WERI-Rb-1 (cell line): ENCODE measurements around the gene CCR4.

ENCODE experiments used
- DNase-seq: peaks from one replicate; pipeline ENCODE4 v3.0.0-alpha.2; 2020
- H3K27ac ChIP-seq: fragments of 250-450 bp; sonication (Bioruptor Pico); 2 replicates; pipeline ENCODE4 v1.5.1; 2020; ENCODE audit warnings: mild to moderate bottlenecking, moderate library complexity
- H3K27me3 ChIP-seq: fragments of 250-450 bp; sonication (Bioruptor Pico); 2 replicates; pipeline ENCODE4 v1.5.1; 2021; ENCODE audit warnings: mild to moderate bottlenecking, low read depth, moderate library complexity; ENCODE audit not compliant: insufficient read depth, severe bottlenecking
- H3K36me3 ChIP-seq: fragments of 250-450 bp; sonication (Bioruptor Pico); 2 replicates; pipeline ENCODE4 v1.5.1; 2020; ENCODE audit warnings: mild to moderate bottlenecking, moderate library complexity
- H3K4me3 ChIP-seq: 2 replicates; pipeline ENCODE4 v1.5.1; 2011; ENCODE audit warnings: low read depth, mild to moderate bottlenecking, control low read depth, low read length
- H3K9me3 ChIP-seq: fragments of 250-450 bp; sonication (Bioruptor Pico); 2 replicates; pipeline ENCODE4 v1.5.1; 2021; ENCODE audit warnings: mild to moderate bottlenecking, moderate library complexity; ENCODE audit not compliant: severe bottlenecking
- TF ChIP-seq, protein P1 (sequence below): IDR thresholded peaks from 2 replicates; pipeline ENCODE4 v1.5.1; 2011; ENCODE audit warnings: low read depth, mild to moderate bottlenecking, control low read depth, inconsistent platforms, low read length

Gene CCR4

DNA sequence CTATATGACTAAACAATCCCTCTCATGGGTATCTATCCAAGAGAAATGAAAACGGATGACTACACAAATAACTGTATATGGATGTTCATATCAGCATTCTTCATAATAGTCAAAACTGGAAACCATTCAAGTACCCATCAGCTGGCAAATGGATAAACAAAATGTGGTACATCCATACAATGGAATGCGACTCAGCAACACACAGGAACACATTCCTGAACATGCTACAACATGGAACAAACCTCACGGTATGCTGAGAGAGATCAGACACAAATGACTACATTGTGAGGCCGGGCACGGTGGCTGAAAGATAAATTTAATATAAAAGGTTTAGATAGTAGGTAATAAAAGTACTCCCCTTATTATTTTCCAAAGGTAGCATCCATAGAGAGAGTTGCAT is 42.6 kb downstream of the CCR4 start:
- Histone ChIP-seq H3K9me3 (no peaks in the 10 kb centered on the region), H3K27ac (no peak overlapping the region), H3K27me3 (no peaks in the 10 kb centered on the region), H3K4me3 (no peak overlapping the region), H3K36me3 (no peaks in the 10 kb centered on the region)
- no peak for DNase-seq
- TF ChIP-seq, protein P1, sequence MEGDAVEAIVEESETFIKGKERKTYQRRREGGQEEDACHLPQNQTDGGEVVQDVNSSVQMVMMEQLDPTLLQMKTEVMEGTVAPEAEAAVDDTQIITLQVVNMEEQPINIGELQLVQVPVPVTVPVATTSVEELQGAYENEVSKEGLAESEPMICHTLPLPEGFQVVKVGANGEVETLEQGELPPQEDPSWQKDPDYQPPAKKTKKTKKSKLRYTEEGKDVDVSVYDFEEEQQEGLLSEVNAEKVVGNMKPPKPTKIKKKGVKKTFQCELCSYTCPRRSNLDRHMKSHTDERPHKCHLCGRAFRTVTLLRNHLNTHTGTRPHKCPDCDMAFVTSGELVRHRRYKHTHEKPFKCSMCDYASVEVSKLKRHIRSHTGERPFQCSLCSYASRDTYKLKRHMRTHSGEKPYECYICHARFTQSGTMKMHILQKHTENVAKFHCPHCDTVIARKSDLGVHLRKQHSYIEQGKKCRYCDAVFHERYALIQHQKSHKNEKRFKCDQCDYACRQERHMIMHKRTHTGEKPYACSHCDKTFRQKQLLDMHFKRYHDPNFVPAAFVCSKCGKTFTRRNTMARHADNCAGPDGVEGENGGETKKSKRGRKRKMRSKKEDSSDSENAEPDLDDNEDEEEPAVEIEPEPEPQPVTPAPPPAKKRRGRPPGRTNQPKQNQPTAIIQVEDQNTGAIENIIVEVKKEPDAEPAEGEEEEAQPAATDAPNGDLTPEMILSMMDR: no peak

GRCh38 chr3:32995098-32995497 is 43.7 kb downstream of the CCR4 start:
- H3K36me3 ChIP-seq: no peaks in the 10 kb centered on the region
- DNase-seq: no peak
- H3K9me3 ChIP-seq: no peaks in the 10 kb centered on the region
- H3K27ac ChIP-seq: no peak overlapping the region
- H3K4me3 ChIP-seq: no peak overlapping the region
- TF ChIP-seq, protein P1: no peak
- H3K27me3 ChIP-seq: no peaks in the 10 kb centered on the region

DNA sequence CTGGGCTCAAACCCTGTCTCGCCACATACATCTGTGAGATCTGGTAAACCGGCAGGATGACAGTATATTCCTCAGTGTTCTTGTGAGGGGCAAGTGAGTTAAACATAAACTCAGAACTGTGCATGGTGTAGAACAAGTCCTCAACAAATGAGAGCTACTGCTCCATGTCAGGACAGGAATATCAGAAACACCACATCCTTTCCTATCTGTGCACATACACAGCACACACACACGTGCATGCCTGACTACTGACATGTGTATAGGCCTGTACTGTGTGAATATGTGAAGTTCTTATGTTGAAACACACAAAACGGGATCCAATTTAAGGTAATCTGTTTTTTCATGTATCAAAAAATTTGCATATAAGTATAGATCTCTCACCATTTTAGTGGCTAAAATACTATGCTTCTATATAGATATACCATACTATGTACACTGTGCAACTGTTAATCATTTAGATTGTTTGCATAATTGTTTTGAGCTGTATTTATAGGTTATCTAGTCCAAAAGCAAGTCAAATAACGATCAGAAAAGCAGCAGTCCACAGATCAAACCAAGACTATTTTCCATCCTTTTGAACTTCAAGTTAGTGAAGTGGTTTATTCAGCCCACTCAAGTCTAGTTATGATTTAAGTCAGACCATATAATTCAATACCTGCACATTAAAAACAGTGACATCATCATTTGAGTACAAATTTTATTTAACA is 44.8 kb downstream of the CCR4 start:
- no peaks in the 10 kb centered on the region for H3K36me3 ChIP-seq
- H3K9me3 ChIP-seq: no peaks in the 10 kb centered on the region
- TF ChIP-seq, protein P1: no peak
- no peak for DNase-seq
- no peaks in the 10 kb centered on the region for H3K27me3 ChIP-seq
- no peak overlapping the region for H3K27ac ChIP-seq
- no peak overlapping the region for H3K4me3 ChIP-seq

GRCh38 chr3:32996755-32997091 is 45.3 kb downstream of the CCR4 start:
- TF ChIP-seq, protein P1: no peak
- no peak for DNase-seq
- Histone ChIP-seq H3K27me3 (no peaks in the 10 kb centered on the region), H3K4me3 (no peak overlapping the region), H3K36me3 (no peaks in the 10 kb centered on the region), H3K9me3 (no peaks in the 10 kb centered on the region), H3K27ac (no peak overlapping the region)

DNA sequence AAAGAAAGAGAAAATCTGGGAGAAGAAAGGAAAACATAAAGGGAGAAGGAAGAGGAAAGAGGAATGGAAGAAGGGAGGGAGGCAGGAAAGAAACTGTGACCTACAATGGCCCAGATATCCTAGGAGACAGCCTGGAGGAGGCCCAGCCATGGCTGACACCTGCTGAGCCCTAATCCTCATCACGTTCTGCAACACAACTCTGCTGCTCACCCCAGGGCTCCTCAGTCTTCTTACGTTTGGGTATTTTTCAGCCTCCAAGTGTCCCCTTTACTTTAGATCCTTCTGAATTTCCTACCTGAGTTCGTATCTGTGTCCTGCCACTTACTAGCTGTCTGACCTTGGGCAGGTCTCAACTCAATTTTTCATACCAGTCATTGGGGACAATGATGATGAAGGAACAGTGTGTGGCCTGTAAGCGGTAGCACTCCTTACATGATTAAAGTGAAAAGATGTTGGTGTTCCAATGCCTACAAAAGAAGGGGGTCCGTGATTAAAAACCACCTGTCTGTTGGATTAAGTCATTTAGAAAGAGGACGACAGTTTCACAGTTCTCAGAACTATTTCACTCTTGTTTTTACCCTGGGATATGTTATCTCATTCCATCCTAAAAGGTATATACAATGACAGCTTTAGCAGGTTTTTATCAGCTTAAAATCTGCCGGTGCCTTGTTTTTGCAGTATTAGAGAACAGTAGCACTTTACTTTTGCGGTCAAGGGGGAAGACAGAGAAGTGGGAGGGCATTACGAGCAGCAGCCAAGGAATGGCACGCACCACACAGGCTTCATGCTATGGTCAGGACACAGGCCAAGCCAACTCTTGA is 47.4 kb downstream of the CCR4 start:
- no peak for DNase-seq
- no peak overlapping the region for H3K4me3 ChIP-seq
- TF ChIP-seq, protein P1: no peak
- H3K9me3 ChIP-seq: no peaks in the 10 kb centered on the region
- H3K27ac ChIP-seq: no peak overlapping the region
- H3K36me3 ChIP-seq: no peaks in the 10 kb centered on the region
- no peaks in the 10 kb centered on the region for H3K27me3 ChIP-seq
